KMS-11 (cell line): ENCODE data around the gene IMPG2.

Experiments
- H2AFZ ChIP-seq: fragments of 200-600 bp; sonication (generic); 2 replicates; pipeline ENCODE4 v1.6.1; 2016; ENCODE audit warnings: antibody characterized with exemption, mixed run types, low read depth
- H3K27ac ChIP-seq: fragments of 200-600 bp; sonication (generic); 2 replicates; pipeline ENCODE4 v1.6.1; 2016; ENCODE audit warnings: mild to moderate bottlenecking, mixed run types
- H3K27me3 ChIP-seq: fragments of 200-600 bp; sonication (generic); 2 replicates; pipeline ENCODE4 v1.6.1; 2017; ENCODE audit warnings: mild to moderate bottlenecking, low read depth, mixed run types, moderate library complexity; ENCODE audit not compliant: insufficient read depth
- H3K36me3 ChIP-seq: fragments of 200-600 bp; sonication (generic); 2 replicates; pipeline ENCODE4 v1.6.1; 2017; ENCODE audit warnings: mild to moderate bottlenecking, mixed run types; ENCODE audit not compliant: insufficient read depth
- H3K4me1 ChIP-seq: fragments of 200-600 bp; sonication (generic); 2 replicates; pipeline ENCODE4 v1.6.1; 2016; ENCODE audit warnings: mild to moderate bottlenecking, low read depth, mixed run types; ENCODE audit not compliant: poor library complexity, severe bottlenecking
- H3K4me2 ChIP-seq: fragments of 200-600 bp; sonication (generic); 2 replicates; pipeline ENCODE4 v1.7.0; 2016; ENCODE audit warnings: mild to moderate bottlenecking, mixed run types
- H3K4me3 ChIP-seq: fragments of 200-600 bp; sonication (generic); IDR thresholded peaks from 2 replicates; pipeline ENCODE4 v1.6.1; 2017; ENCODE audit warnings: low read depth, low read length, mixed read lengths; ENCODE audit not compliant: insufficient read depth
- H3K79me2 ChIP-seq: fragments of 200-600 bp; sonication (generic); 2 replicates; pipeline ENCODE4 v1.6.1; 2016; ENCODE audit warnings: low read depth, mixed run types; ENCODE audit not compliant: insufficient read depth
- H3K9ac ChIP-seq: fragments of 200-600 bp; sonication (generic); 2 replicates; pipeline ENCODE4 v1.6.1; 2016; ENCODE audit warnings: mild to moderate bottlenecking, mixed run types
- H4K20me1 ChIP-seq: fragments of 200-600 bp; sonication (generic); 2 replicates; pipeline ENCODE4 v1.6.1; 2016; ENCODE audit warnings: mild to moderate bottlenecking, mixed run types; ENCODE audit not compliant: insufficient read depth
- CTCF ChIP-seq: fragments of 200-600 bp; sonication (generic); conservative IDR thresholded peaks from 2 replicates; pipeline ENCODE4 v1.6.1; 2017; ENCODE audit warnings: low read depth, mild to moderate bottlenecking, antibody characterized with exemption, low read length, moderate library complexity, mixed read lengths

Gene IMPG2

GRCh38 chr3:101204246-101204645 lies 116.1 kb downstream of the IMPG2 start:
- Histone ChIP-seq H2AFZ (no peak overlapping the region), H4K20me1 (no peaks in the 10 kb centered on the region), H3K4me3 (no peak overlapping the region), H3K27ac (no peak overlapping the region), H3K4me1 (no peaks in the 10 kb centered on the region), H3K27me3 (no peaks in the 10 kb centered on the region), H3K4me2 (no peak overlapping the region), H3K9ac (no peak overlapping the region), H3K36me3 (no peaks in the 10 kb centered on the region), H3K79me2 (no peaks in the 10 kb centered on the region)
- TF ChIP-seq CTCF = no peak

DNA sequence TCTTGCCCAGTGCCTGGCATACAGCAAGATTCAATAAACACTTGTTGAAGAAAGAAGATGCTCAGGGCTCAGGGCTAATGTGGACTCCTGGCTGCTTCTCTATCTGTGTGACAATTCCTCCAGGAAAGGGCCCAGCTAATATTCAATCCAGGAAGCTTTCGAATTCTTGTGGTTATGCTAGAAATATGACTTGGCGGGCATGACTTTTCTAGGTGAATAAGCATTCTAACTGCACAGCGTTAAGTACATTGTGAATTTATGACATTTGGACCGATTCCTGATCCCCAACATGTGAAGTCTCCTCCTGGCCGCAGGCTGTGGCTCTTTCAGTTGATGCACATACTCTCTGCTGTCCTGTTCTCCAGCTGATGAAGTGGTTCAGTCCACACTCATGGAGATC lies 117.0 kb downstream of the IMPG2 start:
- no peaks in the 10 kb centered on the region for H3K27me3 ChIP-seq
- H2AFZ ChIP-seq = no peak overlapping the region
- TF ChIP-seq CTCF = no peak
- H3K79me2 ChIP-seq = no peaks in the 10 kb centered on the region
- H4K20me1 ChIP-seq = no peaks in the 10 kb centered on the region
- H3K27ac ChIP-seq = no peak overlapping the region
- no peaks in the 10 kb centered on the region for H3K4me1 ChIP-seq
- H3K9ac ChIP-seq = no peak overlapping the region
- H3K4me2 ChIP-seq = no peak overlapping the region
- no peaks in the 10 kb centered on the region for H3K36me3 ChIP-seq
- no peak overlapping the region for H3K4me3 ChIP-seq

DNA sequence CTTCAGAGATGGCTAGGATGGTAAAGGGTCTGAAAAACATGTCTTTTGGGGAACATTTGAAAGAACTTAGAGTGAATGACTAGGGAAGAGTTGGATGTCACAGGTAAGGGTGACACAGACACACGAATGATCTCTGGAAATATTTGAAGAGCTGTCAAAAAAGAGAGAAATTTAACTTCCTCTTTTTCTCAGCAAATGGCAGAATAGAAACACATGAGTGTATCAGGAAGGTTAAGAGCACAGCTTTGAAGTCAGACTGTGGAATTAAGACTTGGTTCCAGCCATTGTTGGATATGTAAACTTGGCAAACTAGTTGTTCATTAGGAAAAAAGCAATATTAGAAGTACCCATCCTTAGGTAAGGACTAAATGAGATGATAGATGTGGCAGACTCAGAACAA lies 117.7 kb downstream of the IMPG2 start:
- Histone ChIP-seq H3K9ac (no peak overlapping the region), H3K79me2 (no peaks in the 10 kb centered on the region), H3K27ac (no peak overlapping the region), H2AFZ (no peak overlapping the region), H3K4me3 (no peak overlapping the region), H3K27me3 (no peaks in the 10 kb centered on the region), H3K4me1 (no peaks in the 10 kb centered on the region), H4K20me1 (no peaks in the 10 kb centered on the region), H3K4me2 (no peak overlapping the region), H3K36me3 (no peaks in the 10 kb centered on the region)
- no peak for TF ChIP-seq CTCF

- no peaks in the 10 kb centered on the region for H4K20me1 ChIP-seq
- no peak overlapping the region for H3K4me3 ChIP-seq
- H3K4me2 ChIP-seq = no peak overlapping the region
- no peaks in the 10 kb centered on the region for H3K36me3 ChIP-seq
- H3K79me2 ChIP-seq = no peaks in the 10 kb centered on the region
- no peak overlapping the region for H3K27ac ChIP-seq
- H2AFZ ChIP-seq = no peak overlapping the region
- no peak for TF ChIP-seq CTCF
- no peak overlapping the region for H3K9ac ChIP-seq
- H3K4me1 ChIP-seq = no peaks in the 10 kb centered on the region
- H3K27me3 ChIP-seq = no peaks in the 10 kb centered on the region
Measured at GRCh38 chr3:101200461-101200860, 119.9 kb downstream of the IMPG2 start.
